ENCODE results near the gene ACRBP.
"Not testable (repeated sequence)": the region's sequence is repeated elsewhere in the genome, so short reads cannot be mapped to it uniquely, and the experiment has no call there.

Gene ACRBP

GRCh38 chr12:6614513-6615172, 32.6 kb downstream of the ACRBP start:
- no peak for DNase-seq

DNA sequence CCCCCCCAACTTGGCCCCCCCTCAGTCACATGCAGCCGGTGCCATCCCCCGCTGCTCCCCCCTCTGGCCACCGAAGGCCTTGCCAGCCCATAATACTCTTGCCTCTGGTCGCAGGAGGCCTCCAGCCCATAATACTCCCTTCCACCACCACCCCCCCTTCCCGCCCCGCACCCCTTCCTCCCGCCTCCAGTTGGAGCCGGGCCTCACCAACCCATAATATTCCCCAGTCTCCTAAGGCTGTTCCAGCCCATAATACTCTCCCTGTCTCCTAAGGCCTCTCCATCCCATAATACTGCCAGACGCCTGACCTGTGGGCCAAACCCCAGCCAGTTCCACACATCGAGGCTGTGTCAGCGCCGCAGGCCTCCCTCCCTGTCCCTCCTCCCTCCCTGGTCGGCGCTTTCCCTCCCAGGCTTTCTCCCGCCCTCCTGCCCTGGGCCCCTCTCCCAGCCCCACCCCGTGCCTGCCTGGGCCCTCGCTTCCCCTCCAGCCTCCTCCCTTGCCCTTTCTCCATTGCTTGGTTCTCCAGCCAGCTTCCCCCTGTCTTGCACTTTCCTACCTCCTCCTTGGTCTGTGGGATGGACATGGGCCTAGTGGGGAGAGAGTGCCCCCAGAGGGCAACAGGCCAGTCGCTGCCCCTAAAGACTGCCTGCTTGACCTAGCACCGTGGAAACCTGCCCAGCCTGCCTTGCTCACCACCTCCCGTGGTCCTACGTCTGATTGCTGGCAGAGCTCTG, 33.3 kb downstream of the ACRBP start:
- peak; percentile 95 for DNase-seq

DNA sequence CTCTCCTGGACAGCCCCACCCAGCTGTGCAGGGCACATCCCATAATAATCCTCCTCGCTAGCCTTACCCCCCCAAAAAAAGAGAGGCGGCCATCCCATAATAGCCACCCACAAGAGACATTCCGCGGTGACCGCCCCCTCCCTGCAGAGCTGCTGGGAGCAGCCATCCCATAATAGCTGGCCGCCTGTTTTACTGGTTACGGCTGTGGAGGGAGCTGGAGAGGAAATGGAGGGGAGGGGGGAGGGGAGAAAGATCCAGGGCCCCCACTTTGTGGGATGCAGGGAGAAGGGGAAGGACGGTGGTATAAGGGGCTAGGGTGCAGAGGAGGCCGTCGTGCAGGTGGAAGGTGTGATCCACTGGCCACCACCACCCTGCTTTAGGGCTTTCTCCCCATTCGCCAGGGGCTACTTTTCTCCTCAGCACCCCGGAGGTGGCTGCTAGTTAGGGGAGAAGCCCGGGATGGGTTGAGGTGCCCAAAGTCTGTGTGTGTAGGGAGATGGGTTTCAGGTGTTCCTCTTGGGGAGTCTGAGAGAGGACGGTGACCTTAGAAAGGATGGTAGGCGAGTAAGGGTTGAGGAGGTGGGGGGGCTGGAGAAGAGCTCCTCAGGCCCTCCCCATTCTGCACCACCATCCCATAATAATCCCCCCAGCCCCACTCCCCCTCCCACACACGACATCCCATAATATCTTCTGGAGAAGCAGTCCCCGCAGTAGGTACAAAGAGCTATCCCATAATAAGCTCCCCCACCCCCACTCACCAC, 34.0 kb downstream of the ACRBP start:
- DNase-seq, result peak; percentile 77

- DNase-seq, result no peak
Observed at GRCh38 chr12:6612652-6613014, 34.6 kb downstream of the ACRBP start.

- no peak for DNase-seq
Observed at GRCh38 chr12:6612247-6612646, 35.0 kb downstream of the ACRBP start.

DNA sequence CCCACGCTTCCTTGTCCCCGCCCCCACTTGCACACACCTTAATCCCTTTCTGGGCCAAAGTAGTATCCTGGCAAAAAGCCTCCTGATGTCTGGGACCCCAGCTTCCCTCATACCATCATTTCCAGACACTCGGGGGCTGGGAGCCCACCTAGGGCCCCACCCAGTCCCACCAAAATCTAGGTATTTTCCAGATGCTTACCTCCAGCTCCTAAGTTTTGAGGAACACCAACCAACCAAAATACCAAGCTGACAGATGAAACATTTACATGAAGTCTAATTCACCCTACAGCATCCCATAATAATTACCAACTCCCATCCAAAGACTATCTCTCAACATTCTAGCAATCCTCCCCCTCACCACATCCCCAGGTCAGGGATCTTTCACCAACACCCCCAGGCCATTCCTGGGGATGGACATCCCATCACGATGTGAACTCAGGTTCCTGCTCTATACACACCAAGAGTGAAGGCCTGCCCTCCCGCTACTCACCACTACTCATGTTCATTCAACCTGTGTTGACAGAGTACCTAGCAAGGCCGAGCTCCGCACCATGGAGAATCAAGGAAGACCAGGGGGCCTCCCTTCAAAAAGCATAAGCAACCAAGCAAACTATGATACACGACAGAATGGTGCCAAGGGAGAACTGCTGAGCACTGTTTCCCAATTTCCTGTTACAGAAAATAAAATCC, 38.5 kb downstream of the ACRBP start:
- no peak for DNase-seq

DNA sequence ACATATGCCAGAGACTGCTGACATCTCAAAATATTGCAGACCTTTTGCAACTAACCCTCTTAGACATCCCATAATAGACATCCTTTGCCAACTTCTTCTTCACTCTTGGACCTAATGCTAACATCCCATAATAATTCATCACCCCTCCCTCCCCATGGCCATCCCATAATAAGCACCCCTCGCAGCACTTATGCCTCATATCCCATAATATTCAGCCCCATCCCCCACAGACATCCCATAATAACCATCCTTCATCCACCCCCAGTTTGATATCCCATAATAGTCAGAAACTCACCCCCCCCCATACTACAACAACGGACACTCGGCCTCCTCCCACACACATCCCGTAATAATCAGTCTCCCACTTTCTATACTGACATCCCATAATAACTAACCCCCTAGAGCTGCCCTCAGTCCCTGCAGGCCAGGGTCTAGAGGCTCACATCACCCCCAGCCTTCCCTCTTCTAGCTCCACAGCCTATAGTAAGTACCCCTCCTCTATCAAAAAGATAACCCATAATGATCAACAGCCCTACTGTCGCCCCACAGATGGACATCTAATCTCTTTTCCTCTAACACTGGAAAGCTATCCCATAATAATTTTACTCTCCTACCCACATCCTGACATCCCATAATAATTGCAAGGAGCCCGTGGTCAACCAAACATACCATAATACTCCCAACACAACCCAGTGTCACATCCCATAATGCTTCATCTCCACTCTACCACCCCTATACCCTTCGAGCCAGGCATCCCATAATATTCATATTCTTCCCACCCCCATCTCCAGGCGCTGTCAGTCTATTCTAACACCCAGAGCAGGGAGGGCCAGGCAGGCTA, 39.3 kb downstream of the ACRBP start:
- DNase-seq, result peak; percentile 49

DNA sequence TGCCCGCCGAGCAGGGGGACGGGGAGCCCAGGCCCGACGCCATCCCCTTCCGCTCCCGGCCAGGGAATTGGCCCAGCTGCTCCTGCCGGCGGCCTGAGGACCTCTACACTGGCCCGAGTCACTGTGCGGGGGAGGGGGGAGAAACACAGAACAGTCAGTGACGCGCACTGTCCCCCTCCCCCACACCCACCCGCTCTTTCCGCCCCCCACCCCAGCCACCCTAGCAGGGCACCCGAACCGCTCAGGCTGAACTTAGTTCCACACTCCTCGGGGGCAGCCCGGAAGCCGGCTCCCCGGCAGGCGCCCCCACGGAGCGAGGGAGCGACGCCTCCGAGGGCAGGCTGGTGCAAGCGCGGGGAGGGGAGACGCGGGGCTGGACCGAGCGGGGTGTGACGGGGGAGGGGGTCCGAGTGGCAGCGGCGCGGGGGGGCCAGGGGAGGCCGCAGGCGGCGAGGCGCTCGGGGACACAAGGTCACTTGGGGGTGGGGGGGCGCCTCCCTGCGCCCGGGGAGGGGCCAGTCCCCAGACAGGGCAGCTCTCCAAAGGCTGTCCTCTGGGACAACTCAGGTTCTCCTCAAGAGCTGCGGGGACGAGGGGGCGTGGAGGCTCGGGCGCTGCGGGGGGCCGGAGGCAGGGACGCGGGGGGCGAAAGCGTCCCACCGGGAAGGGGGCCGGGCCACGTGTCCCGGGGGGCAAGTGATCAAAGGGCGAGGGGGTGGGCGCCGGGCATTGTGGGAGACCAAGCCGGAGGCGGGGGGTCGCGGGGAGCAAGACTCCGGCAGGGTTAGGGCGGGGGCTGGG, 40.7 kb downstream of the ACRBP start:
- DNase-seq, result peak; percentile 37

GRCh38 chr12:6605421-6606330, 41.6 kb downstream of the ACRBP start:
- DNase-seq, result peak; percentile 30

DNA sequence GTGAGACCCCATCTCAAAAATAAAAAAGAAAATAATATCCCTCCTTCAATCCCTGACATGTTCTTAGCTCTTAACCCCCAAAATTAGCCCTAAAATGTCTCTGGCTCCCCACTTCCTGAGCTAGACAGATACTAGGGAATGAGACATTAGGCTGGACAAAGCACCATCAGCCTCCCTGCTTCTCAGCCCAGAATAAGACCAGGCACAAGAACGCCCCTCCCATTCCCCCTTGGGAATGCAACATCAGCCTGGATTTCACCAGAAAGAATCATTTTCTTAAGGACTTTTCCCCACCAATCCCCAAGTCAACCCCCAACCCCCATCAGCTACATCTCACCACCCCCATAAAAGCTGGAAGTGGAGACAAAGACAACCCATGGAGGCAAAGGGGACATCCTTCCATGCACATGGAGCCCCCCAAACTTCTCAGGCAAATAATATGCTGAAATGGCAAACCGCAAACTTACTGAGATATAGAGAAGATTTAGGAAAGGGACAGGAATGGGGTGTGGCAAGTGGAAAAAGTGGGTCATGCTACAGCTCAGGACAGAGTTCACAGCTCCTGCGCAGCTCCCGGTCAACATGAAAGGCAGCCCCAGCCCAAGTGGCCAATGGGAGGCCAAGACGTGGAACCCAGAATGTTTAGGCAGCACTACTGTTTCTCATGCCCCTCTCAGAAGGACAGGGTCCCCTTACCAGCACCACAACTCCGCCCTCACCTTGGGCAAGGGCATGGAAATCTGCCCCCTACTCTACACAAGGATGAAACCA, 42.8 kb downstream of the ACRBP start:
- DNase-seq, result peak; percentile 76

DNA sequence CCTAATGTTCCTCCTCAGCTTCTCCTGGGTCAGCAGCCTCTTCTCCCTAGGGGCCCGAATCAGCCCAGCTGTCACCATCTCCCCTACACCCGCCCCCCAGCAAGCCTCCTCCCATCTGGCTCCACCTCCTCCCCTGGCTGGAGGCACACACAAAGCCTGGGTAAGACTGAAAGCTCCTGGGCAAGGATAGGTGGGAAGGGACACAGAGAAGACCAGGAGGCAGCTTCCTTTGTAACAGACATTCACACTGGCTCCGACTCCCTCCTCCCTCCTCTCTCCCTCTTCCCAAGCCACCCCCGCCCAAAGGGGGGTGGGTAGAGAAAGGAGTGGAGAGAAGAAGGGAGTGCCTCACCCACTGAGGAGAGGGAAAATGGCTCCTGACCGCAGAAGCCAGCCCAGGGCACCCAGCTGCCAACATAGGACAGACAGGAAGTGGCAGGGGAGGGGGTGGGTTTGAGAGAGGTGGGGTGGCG, 44.1 kb downstream of the ACRBP start:
- peak; percentile 53 for DNase-seq

DNA sequence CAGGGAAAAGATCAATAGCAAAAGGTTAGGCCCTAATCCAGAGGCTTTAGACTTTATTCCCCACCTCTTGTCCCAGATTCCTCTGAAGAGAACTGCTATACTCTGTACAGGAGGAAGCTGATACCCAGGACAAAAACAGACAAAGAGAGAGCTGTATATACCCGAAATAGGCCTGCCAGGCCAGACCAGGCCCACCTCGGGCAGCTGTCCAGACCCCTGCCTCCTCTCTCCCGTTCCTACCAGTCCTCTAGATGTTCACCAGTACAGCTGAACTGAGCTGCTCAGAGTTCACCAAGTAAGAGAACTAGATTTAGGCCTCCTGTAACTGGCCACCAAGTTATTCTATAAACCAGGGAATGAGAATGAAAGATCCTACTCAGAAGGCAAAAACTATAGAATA, 44.7 kb downstream of the ACRBP start:
- DNase-seq, result no peak

GRCh38 chr12:6595673-6596072, 51.6 kb downstream of the ACRBP start:
- DNase-seq, result not testable (repeated sequence)

GRCh38 chr12:6592087-6592486, 55.1 kb downstream of the ACRBP start:
- DNase-seq, result no peak

Data from fibroblast of upper back skin (primary cell).